Erythroblast (primary cell): ENCODE results near the gene TBC1D8.

Experiments
- GATA1 ChIP-seq: IDR thresholded peaks from 2 replicates; pipeline ENCODE4 v1.6.1; 2011; ENCODE audit warnings: low read depth, mild to moderate bottlenecking, control low read depth, low read length, moderate library complexity
- POLR2A ChIP-seq: IDR thresholded peaks from 2 replicates; pipeline ENCODE4 v1.6.1; 2011; ENCODE audit warnings: mild to moderate bottlenecking, low read length

GRCh38 chr2:101045330-101045729, 105.9 kb downstream of the TBC1D8 start:
- TF ChIP-seq POLR2A (no peak), GATA1 (no peak)
